OCI-LY7 (cell line): ENCODE data around the gene SHMT1. TPM values are rescaled to one million over a fixed set of nuclear protein-coding genes. Genes with fewer than 3 reads are reported as not detected.
"Not testable (repeated sequence)": the region's sequence is repeated elsewhere in the genome, so short reads cannot be mapped to it uniquely, and the experiment has no call there.

Experiments
- BruUV-seq: library from RNA; stranded (reverse); fragments of 400-500 nt; replicated peaks from 2 replicates; lab custom pipeline; 2021; lab: Mats Ljungman, UMichigan
- CTCF ChIA-PET: fragments of 300-600 bp; sonication (Branson Sonifier 250); formaldehyde crosslinking; loops from one replicate; lab custom pipeline; 2022; ENCODE audit warnings: antibody characterized with exemption; ENCODE audit not compliant: unreplicated experiment; lab: Charles Lee
- POLR2A ChIA-PET: fragments of 300-600 bp; sonication (Branson Sonifier 250); formaldehyde crosslinking; loops from one replicate; lab custom pipeline; 2022; ENCODE audit warnings: antibody characterized with exemption; lab: Charles Lee
- DNase-seq: peaks from one replicate; pipeline ENCODE4 v3.0.0-alpha.2; 2015; ENCODE audit warnings: low spot score
- H2AFZ ChIP-seq: fragments of 200-600 bp; sonication (generic), shearing (Covaris generic); 2 replicates; pipeline ENCODE4 v1.6.1; 2014; ENCODE audit warnings: mild to moderate bottlenecking, antibody characterized with exemption, low read length, moderate library complexity
- H3K27ac ChIP-seq: fragments of 200-600 bp; sonication (generic); 2 replicates; pipeline ENCODE4 v1.5.1; 2014; ENCODE audit warnings: mixed run types, low read depth, mild to moderate bottlenecking, moderate library complexity, low read length, inconsistent platforms; ENCODE audit not compliant: poor library complexity, severe bottlenecking
- H3K36me3 ChIP-seq: fragments of 200-600 bp; sonication (generic); 2 replicates; pipeline ENCODE4 v1.6.1; 2014; ENCODE audit warnings: mild to moderate bottlenecking, antibody characterized with exemption, low read length, moderate library complexity, mixed read lengths; ENCODE audit not compliant: insufficient read depth
- H3K4me1 ChIP-seq: fragments of 200-600 bp; sonication (generic); 2 replicates; pipeline ENCODE4 v1.5.1; 2014; ENCODE audit warnings: mild to moderate bottlenecking, low read length; ENCODE audit not compliant: insufficient read depth, poor library complexity, severe bottlenecking
- H3K4me2 ChIP-seq: fragments of 200-600 bp; sonication (generic); 2 replicates; pipeline ENCODE4 v1.6.1; 2014; ENCODE audit warnings: mild to moderate bottlenecking, low read length
- H3K4me3 ChIP-seq: fragments of 200-600 bp; sonication (generic); 2 replicates; pipeline ENCODE4 v1.5.1; 2014; ENCODE audit warnings: mild to moderate bottlenecking, low read depth, low read length; ENCODE audit not compliant: poor library complexity, severe bottlenecking
- H3K79me2 ChIP-seq: fragments of 200-600 bp; sonication (generic); 2 replicates; pipeline ENCODE4 v1.6.1; 2016; ENCODE audit warnings: low read depth, mild to moderate bottlenecking, low read length, moderate library complexity, mixed read lengths; ENCODE audit not compliant: insufficient read depth
- H3K9me2 ChIP-seq: fragments of 200-600 bp; sonication (generic); 2 replicates; pipeline ENCODE4 v1.6.1; 2016; ENCODE audit warnings: mild to moderate bottlenecking, low read length, mixed read lengths; ENCODE audit not compliant: insufficient read depth
- H3K9me3 ChIP-seq: fragments of 200-600 bp; sonication (generic); 2 replicates; pipeline ENCODE4 v1.6.1; 2014; ENCODE audit warnings: mild to moderate bottlenecking, mixed run types, low read length, mixed read lengths
- H4K20me1 ChIP-seq: fragments of 200-600 bp; sonication (generic); 2 replicates; pipeline ENCODE4 v1.6.1; 2014; ENCODE audit warnings: mild to moderate bottlenecking, antibody characterized with exemption, low read length, moderate library complexity, mixed read lengths; ENCODE audit not compliant: insufficient read depth
- CTCF ChIP-seq: fragments of 200-600 bp; sonication (generic); conservative IDR thresholded peaks from 2 replicates; pipeline ENCODE4 v1.5.1; 2014; ENCODE audit warnings: mild to moderate bottlenecking, antibody characterized with exemption, low read length, moderate library complexity, mixed read lengths
- EZH2phosphoT487 ChIP-seq: fragments of 200-600 bp; sonication (generic); IDR thresholded peaks from 2 replicates; pipeline ENCODE4 v1.6.1; 2018; ENCODE audit warnings: low read depth, borderline replicate concordance, mild to moderate bottlenecking, mixed run types, antibody characterized with exemption, low read length, moderate library complexity, mixed read lengths
- intact Hi-C: fragments of 100-400 bp; cut with micrococcal nuclease; formaldehyde crosslinking; loops from one replicate; pipeline ENCODE4 v1.10.0; 2022; ENCODE audit not compliant: unreplicated experiment
- total RNA-seq, 2 experiments: library from RNA; depleted of rRNA in 1 of 2; stranded (reverse); fragments of >200 nt in 1 of 2; shearing (Covaris generic) in 1 of 2; gene quantifications; 2 replicates each; pipeline ENCODE4 v1.2.3, GENCODE V29; 2014 to 2022

SHMT1 gene
- total RNA-seq, 2 experiments from 2014 or later: 66.5 to 101 TPM

DNA sequence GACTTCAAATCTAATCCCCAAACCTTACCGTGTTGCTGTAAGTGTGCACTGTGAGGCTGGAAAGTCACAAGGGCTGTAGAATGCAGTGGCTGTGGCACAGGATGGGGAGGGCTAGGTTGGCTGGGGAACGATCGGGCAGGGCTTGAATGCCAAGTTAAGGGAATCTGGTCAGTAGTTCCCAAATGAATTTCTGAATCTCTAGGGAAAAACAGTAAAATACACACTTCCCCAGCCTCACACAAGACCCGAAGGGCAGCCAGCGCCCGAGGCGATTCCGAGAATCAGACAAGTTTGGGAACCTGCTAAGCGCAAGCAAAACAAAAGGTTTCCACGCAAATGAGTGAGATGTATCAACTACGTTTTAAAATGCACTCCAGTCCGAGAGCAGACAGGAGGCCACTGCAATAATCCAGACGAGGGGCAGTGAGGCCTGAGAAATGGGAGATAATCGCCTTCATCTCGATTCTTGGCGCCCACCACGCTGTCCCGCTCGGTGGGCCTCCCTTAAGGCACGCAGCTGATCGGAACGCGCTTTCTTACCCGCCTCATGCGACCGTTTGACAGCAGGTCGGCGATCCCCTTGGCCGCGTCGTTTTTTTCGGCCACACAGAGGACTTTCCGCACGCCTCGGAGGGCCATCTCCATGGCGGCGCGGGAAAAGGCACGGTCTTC lies 49.2 kb downstream of the SHMT1 start:
- peak; percentile 18 for DNase-seq
- no peaks in the 10 kb centered on the region for H3K9me3 ChIP-seq
- peak overlapping the region; percentile 76 for H3K27ac ChIP-seq
- peaks cover 65% of the 10 kb centered on the region for H3K79me2 ChIP-seq
- peaks cover 5% of the 10 kb centered on the region; the same call in 1 of the 2 replicates for H4K20me1 ChIP-seq
- H3K9me2 ChIP-seq: no peaks in the 10 kb centered on the region
- POLR2A ChIA-PET: no interaction called here
- CTCF ChIA-PET: no interaction called here
- peak overlapping the region; percentile 92 for H3K4me3 ChIP-seq
- H3K36me3 ChIP-seq: peaks cover 41% of the 10 kb centered on the region
- intact Hi-C loops: loop anchor here (2.0 kb wide), 1 partner anchor 53 kb away; the partner anchor contains the start of gene MIEF2
- peak overlapping the region; percentile 97 for H3K4me2 ChIP-seq
- peak overlapping the region; percentile 67 for H2AFZ ChIP-seq
- BruUV-seq: no TSS peak
- TF ChIP-seq EZH2phosphoT487: no peak
- no peak for TF ChIP-seq CTCF
- peaks cover 40% of the 10 kb centered on the region for H3K4me1 ChIP-seq

- Histone ChIP-seq H3K4me2 (no peak overlapping the region), H3K4me3 (no peak overlapping the region), H3K4me1 (peaks cover 17% of the 10 kb centered on the region), H3K9me3 (no peaks in the 10 kb centered on the region), H3K27ac (no peak overlapping the region), H3K36me3 (peaks cover 80% of the 10 kb centered on the region), H3K9me2 (no peaks in the 10 kb centered on the region), H3K79me2 (peaks cover 44% of the 10 kb centered on the region), H2AFZ (no peak overlapping the region), H4K20me1 (peaks cover 5% of the 10 kb centered on the region; the same call in 1 of the 2 replicates)
- TF ChIP-seq CTCF (no peak), EZH2phosphoT487 (no peak)
- DNase-seq: no peak
- ChIA-PET CTCF (no interaction called here), POLR2A (interaction anchor here (0.7 kb wide), 1 partner anchor 1025 kb away, joined by 3 read pairs; no protein-coding TSS in a partner anchor)
- intact Hi-C loops: no loop called here
- no TSS peak for BruUV-seq
Measured at GRCh38 chr17:18309202-18309601, 54.1 kb downstream of the SHMT1 start.

- H3K4me1 ChIP-seq, H3K9me2 ChIP-seq, H3K27ac ChIP-seq, intact Hi-C loops, CTCF ChIA-PET, DNase-seq, H3K4me2 ChIP-seq, POLR2A ChIA-PET, H2AFZ ChIP-seq, H4K20me1 ChIP-seq, H3K9me3 ChIP-seq, H3K4me3 ChIP-seq, H3K79me2 ChIP-seq: not testable (repeated sequence)
- TSS peak; percentile 15 for BruUV-seq
- H3K36me3 ChIP-seq: peaks cover 87% of the 10 kb centered on the region
Measured at GRCh38 chr17:18303206-18303605, 60.1 kb downstream of the SHMT1 start.
